GM23248 (cell line): Measurements from ENCODE around the gene TOMM22.

ENCODE experiments used
- EZH2 ChIP-seq: fragments of 200-600 bp; sonication (generic); IDR thresholded peaks from 2 replicates; pipeline ENCODE4 v1.6.1; 2018; ENCODE audit warnings: antibody characterized with exemption, mild to moderate bottlenecking; ENCODE audit not compliant: insufficient read depth, poor library complexity, severe bottlenecking
- EZH2phosphoT487 ChIP-seq: fragments of 200-600 bp; sonication (generic); IDR thresholded peaks from 2 replicates; pipeline ENCODE4 v1.6.1; 2018; ENCODE audit warnings: antibody characterized with exemption, moderate library complexity, mild to moderate bottlenecking, low read depth; ENCODE audit not compliant: insufficient read depth

GRCh38 chr22:38716271-38716670, 34.5 kb downstream of the TOMM22 start:
- no peak for TF ChIP-seq EZH2
- no peak for TF ChIP-seq EZH2phosphoT487
